GM21576 (cell line): ENCODE measurements around the gene IL11.

ENCODE experiments used
- ATAC-seq: cut with Tn5 transposase; IDR thresholded peaks from one replicate; pipeline ENCODE4 v1.9.1; 2021; ENCODE audit warnings: mild to moderate bottlenecking, moderate library complexity; ENCODE audit not compliant: unreplicated experiment

The IL11 gene

GRCh38 chr19:55373993-55374757 lies 3.9 kb upstream of the IL11 start:
- no peak for ATAC-seq

- no peak for ATAC-seq
Observed at GRCh38 chr19:55373306-55373992, 3.2 kb upstream of the IL11 start.

- ATAC-seq, result no peak
Observed at GRCh38 chr19:55372316-55373081, 2.2 kb upstream of the IL11 start.

DNA sequence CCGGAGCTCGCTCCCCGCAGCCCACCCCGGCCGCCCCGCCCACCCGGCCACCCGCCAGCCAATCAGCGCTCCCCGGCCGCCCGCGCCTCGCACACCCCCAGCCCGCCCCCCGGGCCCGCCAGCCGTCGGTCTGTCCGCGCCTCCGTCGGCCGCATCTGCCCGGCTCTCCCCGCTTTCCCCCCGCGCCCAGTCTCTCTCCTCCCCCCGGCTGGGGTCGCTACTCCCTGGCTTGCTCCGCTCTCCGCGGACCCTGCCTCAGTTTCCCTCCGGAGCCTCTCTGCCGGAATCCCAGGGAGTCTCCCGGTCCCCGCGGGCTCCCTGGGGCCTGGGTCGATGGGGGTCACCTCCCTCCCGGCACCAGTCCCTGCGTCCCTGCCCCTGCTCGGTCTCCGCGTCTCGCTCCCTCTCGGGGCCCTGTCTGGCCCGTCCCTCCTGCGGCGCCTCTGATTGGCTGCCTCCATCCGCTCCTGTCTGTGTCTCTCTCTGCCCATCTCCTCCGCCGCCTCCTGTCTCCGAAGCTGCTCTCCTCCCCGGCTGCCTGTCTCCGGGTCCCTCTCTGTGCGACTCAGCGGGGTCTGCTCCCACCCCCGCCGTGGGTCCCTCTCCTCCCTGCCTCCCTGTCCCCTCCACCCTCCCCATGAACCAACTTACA lies 484 bp downstream of the IL11 start:
- no peak for ATAC-seq

DNA sequence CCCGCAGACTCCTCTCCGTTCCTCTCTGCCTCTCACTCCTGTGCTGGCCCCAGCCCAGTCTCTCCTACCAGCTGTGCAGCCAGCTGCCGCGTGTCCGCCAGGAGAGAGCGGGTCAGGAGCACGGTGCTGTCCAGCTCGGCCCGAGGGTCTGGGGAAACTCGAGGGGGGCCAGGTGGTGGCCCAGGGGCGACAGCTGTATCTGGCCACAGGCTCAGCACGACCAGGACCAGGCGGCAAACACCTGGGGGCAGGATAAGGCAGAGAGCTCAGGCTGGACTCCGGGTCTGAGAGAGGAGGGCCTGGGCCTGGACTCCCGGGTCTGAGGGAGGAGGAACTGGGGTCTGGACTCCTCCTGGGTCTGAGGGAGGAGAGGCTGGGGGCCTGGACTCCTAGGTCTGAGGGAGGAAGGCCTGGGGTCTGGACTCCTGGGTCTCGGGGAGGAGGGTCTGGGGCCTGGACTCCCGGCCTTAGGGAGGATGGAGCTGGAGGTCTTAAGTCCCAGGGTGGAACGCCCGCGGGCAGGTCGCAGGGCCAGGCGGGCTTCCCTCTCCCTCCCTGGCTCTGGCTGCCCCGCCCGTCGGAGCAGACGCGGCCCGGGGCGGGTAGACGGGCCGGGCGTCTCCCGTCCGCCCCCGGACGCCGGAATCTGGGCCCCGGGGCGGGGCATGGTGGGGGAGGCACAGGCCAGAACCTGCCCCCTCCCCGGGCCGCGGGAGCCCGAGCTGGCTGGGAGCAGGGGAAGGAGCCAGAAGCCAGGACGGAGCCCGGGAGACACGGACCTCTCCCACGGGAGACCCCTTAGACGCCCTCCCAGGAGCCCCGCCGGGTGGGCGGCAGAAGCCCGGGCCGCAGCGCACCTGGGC lies 1.3 kb downstream of the IL11 start:
- ATAC-seq, result no peak

GRCh38 chr19:55368106-55368505 lies 2.2 kb downstream of the IL11 start:
- ATAC-seq, result no peak

GRCh38 chr19:55366790-55367189 lies 3.5 kb downstream of the IL11 start:
- no peak for ATAC-seq

DNA sequence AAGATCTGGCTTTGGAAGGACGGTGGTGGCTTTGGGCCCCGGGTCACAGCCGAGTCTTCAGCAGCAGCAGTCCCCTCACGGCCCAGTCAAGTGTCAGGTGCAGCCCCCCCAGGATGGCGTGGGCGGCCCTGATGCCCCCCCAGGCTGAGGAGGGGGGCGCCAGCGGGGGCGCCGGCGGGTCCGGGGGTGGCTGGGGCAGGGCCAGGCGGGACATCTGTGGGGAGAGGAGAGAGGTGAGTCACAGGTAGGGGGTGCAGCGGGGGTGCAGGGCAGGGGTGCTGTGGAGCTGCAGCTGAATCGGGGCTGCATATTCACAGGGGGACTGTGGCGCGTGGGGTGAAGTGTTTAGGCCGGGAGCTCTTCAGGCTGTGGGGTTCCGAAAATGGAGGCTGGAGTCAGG lies 4.3 kb downstream of the IL11 start:
- no peak for ATAC-seq

- no peak for ATAC-seq
Observed at GRCh38 chr19:55365245-55365644, 5.0 kb downstream of the IL11 start.

- no peak for ATAC-seq
Observed at GRCh38 chr19:55362990-55363716, 7.1 kb downstream of the IL11 start, which contains the start of gene GARIN5B. Gene GARIN5B (minus strand): TSS chr19:55363260. CDS start chr19:55363066, 194 bp downstream.

DNA sequence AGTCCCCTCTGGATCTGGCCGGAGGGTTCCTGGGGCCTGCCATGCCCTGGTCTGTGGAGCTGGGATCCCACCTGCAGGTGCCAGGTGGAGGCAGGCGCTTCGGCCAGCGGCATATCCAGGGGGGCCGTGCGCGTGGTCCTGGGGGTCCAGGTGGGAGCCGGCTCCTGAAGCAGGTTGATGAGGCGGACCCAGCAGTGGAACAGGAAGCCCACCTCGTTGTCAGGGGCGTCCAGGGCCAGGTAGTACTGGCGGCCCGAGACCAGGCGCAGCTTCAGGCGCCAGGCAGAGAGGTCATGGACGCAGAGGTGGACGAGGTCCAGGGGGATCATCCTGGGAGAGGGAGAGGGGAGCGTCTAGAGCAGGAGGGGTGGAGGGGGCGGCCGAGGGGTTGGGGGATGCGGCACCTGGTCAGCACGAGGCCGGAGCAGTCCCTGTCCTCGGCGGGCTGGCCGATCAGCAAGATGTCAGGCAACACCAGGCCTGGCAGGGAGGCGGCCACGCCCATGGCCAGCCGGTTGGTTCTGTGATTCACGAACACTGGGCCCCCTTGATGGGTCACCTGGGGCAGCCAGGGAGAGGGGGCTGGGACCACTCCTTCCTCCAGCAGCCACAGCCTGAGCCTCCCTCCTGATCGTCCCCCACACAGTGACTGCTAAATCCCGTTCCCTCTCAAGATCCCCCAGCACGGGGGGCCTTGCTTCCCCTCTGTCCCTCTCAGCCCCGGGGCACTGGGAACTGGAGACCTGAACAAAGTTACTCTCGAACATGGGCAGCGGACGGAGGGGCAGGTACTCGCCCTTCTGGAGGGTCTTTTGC lies 7.9 kb downstream of the IL11 start:
- no peak for ATAC-seq

GRCh38 chr19:55360902-55361301 lies 9.4 kb downstream of the IL11 start:
- ATAC-seq, result no peak

DNA sequence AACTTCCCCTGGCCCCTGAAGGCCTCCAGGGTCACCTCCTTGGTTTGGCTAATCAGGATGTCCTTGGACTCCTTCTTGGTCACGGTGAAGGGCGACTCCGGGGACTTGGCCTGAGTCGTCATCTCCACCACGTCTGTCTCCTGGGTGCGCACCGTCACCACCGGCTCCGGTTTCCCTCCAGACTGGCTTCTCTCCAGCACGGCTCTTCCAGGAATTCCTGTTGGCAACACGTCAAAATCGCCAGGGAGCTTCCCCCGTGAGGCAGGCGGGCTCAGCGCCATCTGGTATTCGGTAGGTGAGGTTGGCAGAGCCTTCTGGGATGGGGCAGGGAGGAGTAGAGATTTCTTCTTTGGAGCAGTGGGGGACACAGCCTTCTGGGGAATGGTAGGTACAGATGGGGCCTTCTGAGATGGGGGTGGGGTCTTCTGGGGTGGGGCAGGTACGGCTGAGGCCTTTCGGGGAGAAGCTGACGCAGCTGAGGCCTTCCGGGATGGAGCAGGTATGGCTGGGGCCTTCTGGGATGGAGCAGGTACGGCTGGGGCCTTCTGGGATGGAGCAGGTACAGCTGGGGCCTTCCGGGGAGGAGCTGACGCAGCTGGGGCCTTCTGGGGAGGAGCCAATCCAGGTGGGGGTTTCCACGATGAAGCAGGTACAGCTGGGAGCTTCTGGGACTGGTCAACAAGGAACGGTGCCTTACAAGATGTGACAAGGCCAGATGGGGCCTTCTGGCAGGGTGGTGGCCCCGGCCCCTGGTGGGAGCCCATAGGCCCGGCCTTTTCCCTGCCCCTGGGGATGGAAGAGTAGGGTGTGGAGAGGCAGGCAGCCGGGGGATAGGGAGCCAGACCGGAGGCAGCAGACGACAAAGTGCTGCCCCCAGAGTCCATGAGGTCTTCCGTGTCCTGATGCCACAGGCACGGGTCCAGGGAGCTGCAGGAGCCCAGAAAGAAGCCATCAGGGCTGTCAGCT lies 11.0 kb downstream of the IL11 start:
- ATAC-seq, result no peak

DNA sequence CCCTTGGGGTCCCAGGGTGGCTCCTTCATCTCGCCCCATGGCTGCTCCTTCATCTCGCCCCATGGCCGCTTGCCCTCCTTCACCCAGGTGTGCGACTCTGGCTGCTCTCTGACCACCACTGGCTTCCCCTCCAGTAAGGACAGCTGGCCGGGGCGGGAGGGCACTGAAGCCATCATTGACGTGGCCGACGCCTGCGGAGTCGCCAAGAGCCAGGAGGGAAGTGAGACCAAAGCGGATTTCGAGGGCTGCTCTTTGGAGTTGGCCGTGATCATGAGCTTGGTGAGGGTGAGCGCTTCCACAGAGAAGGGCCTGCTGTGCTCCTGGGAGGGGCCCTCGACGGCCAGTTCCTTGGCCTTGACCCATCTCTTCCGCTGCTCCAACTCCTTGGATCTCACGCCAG lies 11.8 kb downstream of the IL11 start:
- ATAC-seq, result no peak

GRCh38 chr19:55355213-55355821 lies 14.9 kb downstream of the IL11 start:
- no peak for ATAC-seq

- ATAC-seq, result no peak
Observed at GRCh38 chr19:55354698-55355212, 15.5 kb downstream of the IL11 start, which contains the start of gene COX6B2. Gene COX6B2 (minus strand): TSS chr19:55354719. CDS start chr19:55354521, 198 bp downstream.
